K562 (cell line): ENCODE results near the gene IKBKE. TPM values are rescaled to one million over a fixed set of nuclear protein-coding genes. Genes with fewer than 3 reads are reported as not detected.

ENCODE experiments used
- ATAC-seq: fragments of 200-7000 bp; cut with Tn5 transposase; 3 replicates; pipeline ENCODE4 v1.9.1; 2020; ENCODE audit warnings: moderate library complexity
- BruUV-seq: library from RNA; stranded (reverse); fragments of 400-500 nt; replicated peaks from 2 replicates; lab custom pipeline; 2021; lab: Mats Ljungman, UMichigan
- CTCF ChIA-PET: fragments of 300-600 bp; formaldehyde crosslinking; extraction: SDS; loops from one replicate; lab custom pipeline; 2021; ENCODE audit warnings: low intra/inter-chr PET ratio; lab: Yijun Ruan, JAX
- POLR2A ChIA-PET: fragments of 300-600, 350-650 bp; sonication (Branson Sonifier 250); formaldehyde crosslinking; extraction: SDS; loops from one replicate; lab custom pipeline; 2021; ENCODE audit warnings: antibody characterized with exemption, inconsistent platforms; lab: Yijun Ruan, JAX
- DNase-seq, 4 experiments: peaks; one replicate each; pipeline versions ENCODE4 v3.0.0 to v3.0.0-alpha.2; 2011 to 2018; ENCODE audit warnings: low spot score in 3 of 4, mixed read lengths in 3 of 4; ENCODE audit errors: extremely low read depth in 1 of 4
- FAIRE-seq: peaks from 2 replicates; lab custom pipeline; 2011; peaks lifted over from hg19 to GRCh38; lab: Jason Lieb, UNC
- H2AFZ ChIP-seq: 2 replicates; pipeline ENCODE4 v1.6.0; 2011; ENCODE audit warnings: low read depth, low read length, control low read depth, inconsistent platforms
- H3K27ac ChIP-seq: fragments of 200-600 bp; 3 replicates; pipeline ENCODE4 v1.8.0; 2011; ENCODE audit warnings: low read depth, mild to moderate bottlenecking, control low read depth, inconsistent platforms, low read length, moderate library complexity, mixed read lengths; ENCODE audit errors: extremely low read depth
- H3K27me3 ChIP-seq, 2 experiments: fragments of 300-600 bp in 1 of 2; 2 replicates in 1 of 2; 3 replicates in 1 of 2; pipeline versions ENCODE4 v1.6.0 to v1.8.0; 2011; ENCODE audit warnings: inconsistent platforms in 2 of 2, low read length in 2 of 2, mild to moderate bottlenecking in 1 of 2, mixed read lengths in 1 of 2, moderate library complexity in 1 of 2; ENCODE audit not compliant: control insufficient read depth in 2 of 2, insufficient read depth in 2 of 2
- H3K36me3 ChIP-seq: fragments of 300-600 bp; 3 replicates; pipeline ENCODE4 v1.8.0; 2011; ENCODE audit warnings: mild to moderate bottlenecking, low read length, inconsistent platforms; ENCODE audit not compliant: control insufficient read depth, insufficient read depth
- H3K4me1 ChIP-seq, 2 experiments: fragments of 200-600 bp in 1 of 2; replicated peaks in 1 of 2; 2 replicates in 1 of 2; 3 replicates in 1 of 2; pipeline versions ENCODE4 v1.5.1 to v1.8.0; 2011; ENCODE audit warnings: inconsistent platforms in 2 of 2, low read length in 2 of 2, mild to moderate bottlenecking in 1 of 2, mixed read lengths in 1 of 2, moderate library complexity in 1 of 2; ENCODE audit not compliant: control insufficient read depth in 2 of 2, insufficient read depth in 2 of 2
- H3K4me2 ChIP-seq: 2 replicates; pipeline ENCODE4 v1.6.1; 2011; ENCODE audit warnings: low read length, control low read depth, inconsistent platforms, mixed read lengths; ENCODE audit not compliant: insufficient read depth
- H3K4me3 ChIP-seq: fragments of 200-600 bp; sonication (generic), shearing (Covaris generic); 2 replicates; pipeline ENCODE4 v1.5.1; 2016; ENCODE audit warnings: control low read depth, inconsistent platforms
- H3K79me2 ChIP-seq: fragments of 200-600 bp; 3 replicates; pipeline ENCODE4 v1.8.0; 2011; ENCODE audit warnings: low read length, inconsistent platforms; ENCODE audit not compliant: control insufficient read depth, insufficient read depth
- H3K9ac ChIP-seq, 2 experiments: 2 replicates each; pipeline versions ENCODE4 v1.6.0 to v1.6.1; 2011; ENCODE audit warnings: low read depth in 2 of 2, low read length in 2 of 2, control low read depth in 1 of 2, inconsistent platforms in 1 of 2, mild to moderate bottlenecking in 1 of 2, mixed read lengths in 1 of 2; ENCODE audit not compliant: insufficient read depth in 1 of 2
- H3K9me1 ChIP-seq: one replicate; pipeline ENCODE4 v1.6.0; 2011; ENCODE audit warnings: inconsistent platforms, mild to moderate bottlenecking, low read length, moderate library complexity; ENCODE audit not compliant: control insufficient read depth, insufficient read depth
- H3K9me3 ChIP-seq: replicated peaks from 2 replicates; pipeline ENCODE4 v1.5.1; 2011; ENCODE audit warnings: low read depth, low read length, inconsistent platforms; ENCODE audit not compliant: control insufficient read depth, insufficient read depth
- H4K20me1 ChIP-seq: replicated peaks from 2 replicates; pipeline ENCODE4 v1.6.1; 2011; ENCODE audit warnings: low read length, inconsistent platforms, mixed read lengths; ENCODE audit not compliant: control insufficient read depth, insufficient read depth
- BRD9 ChIP-seq: fragments of 450-650 bp; IDR thresholded peaks from 2 replicates; pipeline ENCODE4 v1.6.1; 2018; ENCODE audit warnings: low read depth; ENCODE audit not compliant: partially characterized antibody
- CCAR2 ChIP-seq: fragments of 200-400 bp; formaldehyde crosslinking; IDR thresholded peaks from 2 replicates; pipeline ENCODE4 v1.6.1; 2017; ENCODE audit warnings: mild to moderate bottlenecking, low read depth, low read length
- CCNT2 ChIP-seq: IDR thresholded peaks from 2 replicates; pipeline ENCODE4 v1.6.1; 2011; ENCODE audit warnings: borderline replicate concordance, low read depth, mild to moderate bottlenecking, moderate library complexity, mixed read lengths, low read length; ENCODE audit not compliant: insufficient read length; ENCODE audit errors: extremely low read depth
- MEIS2 ChIP-seq: fragments of 450-650 bp; IDR thresholded peaks from 2 replicates; pipeline ENCODE4 v1.6.1; 2014; ENCODE audit warnings: mild to moderate bottlenecking; ENCODE audit not compliant: partially characterized antibody
- NRF1 ChIP-seq, 2 experiments: fragments of 450-650 bp; IDR thresholded peaks in 1 of 2; conservative IDR thresholded peaks in 1 of 2; 2 replicates each; pipeline ENCODE4 v1.6.1; 2014; ENCODE audit warnings: mild to moderate bottlenecking in 2 of 2
- RBFOX2 ChIP-seq: fragments of 200-400 bp; formaldehyde crosslinking; IDR thresholded peaks from 2 replicates; pipeline ENCODE4 v1.6.1; 2017; ENCODE audit warnings: low read depth, mild to moderate bottlenecking, low read length, moderate library complexity
- RFX1 ChIP-seq: fragments of 450-650 bp; IDR thresholded peaks from 2 replicates; pipeline ENCODE4 v1.6.1; 2016; ENCODE audit warnings: mild to moderate bottlenecking, moderate library complexity
- ZNF436 ChIP-seq: fragments of 250-450, 450-650 bp; sonication (Bioruptor Pico); formaldehyde crosslinking; IDR thresholded peaks from 2 replicates; pipeline ENCODE4 v1.7.0; 2020; ENCODE audit warnings: mild to moderate bottlenecking
- ZNF445 ChIP-seq: fragments of 250-450 bp; sonication (Bioruptor Pico); IDR thresholded peaks from 2 replicates; pipeline ENCODE4 v1.4.0; 2020; ENCODE audit warnings: low read depth, mild to moderate bottlenecking, moderate library complexity
- ZNF717 ChIP-seq: fragments of 250-450 bp; sonication (Bioruptor Pico); IDR thresholded peaks from 2 replicates; pipeline ENCODE4 v1.5.0; 2021
- WGBS: fragments of 100-300 bp; shearing (Covaris generic); methylation state at CpG from one replicate; pipeline ENCODE4 v1.1.6; 2016; ENCODE audit warnings: low coverage, mixed read lengths; ENCODE audit not compliant: insufficient coverage; ENCODE audit errors: missing lambda C conversion rate; 5-methylcytosine and 5-hydroxymethylcytosine counted together
- in situ Hi-C: fragments of 300-500 bp; cut with MboI; formaldehyde crosslinking; loops from 4 replicates; pipeline ENCODE4 v1.15.0; 2018; ENCODE audit warnings: inconsistent platforms, mixed read lengths
- intact Hi-C: fragments of 100-400 bp; cut with micrococcal nuclease; formaldehyde crosslinking; loops from 2 replicates; pipeline ENCODE4 v1.14.2; 2022
- polyA plus RNA-seq, 8 experiments: library from polyadenylated mRNA; depleted of rRNA in 4 of 8; stranded (reverse) in 5 of 8; unstranded in 3 of 8; fragments of >200 nt; fragmentation: Nextera tagmentation in 2 of 8; fragmentation: Illumina TruSeq in 1 of 8; extraction: Ambion mirVana in 2 of 8; extraction: Trizol in 1 of 8; gene quantifications; 2 replicates each; pipeline versions ENCODE4 v1.2.1 to v1.2.3, GENCODE V29; 2011 to 2014; ENCODE audit warnings: inconsistent platforms in 1 of 8, missing spikeins in 1 of 8
- total RNA-seq, 7 experiments: library from RNA; depleted of rRNA in 6 of 7; stranded (reverse); fragments of >200 nt in 6 of 7; fragmentation: Illumina TruSeq in 2 of 7; extraction: Trizol in 2 of 7; gene quantifications; 2 replicates each; pipeline versions ENCODE4 v1.2.1 to v1.2.3, GENCODE V29; 2011 to 2021; ENCODE audit warnings: low replicate concordance in 1 of 7
- TF ChIP-seq, protein P1 (sequence below): fragments of 450-650 bp; conservative IDR thresholded peaks from 2 replicates; pipeline ENCODE4 v1.6.1; 2016; ENCODE audit warnings: missing genetic modification characterization, low read depth, mild to moderate bottlenecking, control low read depth, missing compliant biosample characterization
- TF ChIP-seq, protein P2 (sequence below): fragments of 200-800 bp; sonication (Bioruptor generic); IDR thresholded peaks from 2 replicates; pipeline ENCODE4 v1.6.1; 2017; ENCODE audit warnings: missing genetic modification characterization, missing compliant biosample characterization
- TF ChIP-seq, protein P3 (sequence below): sonication (generic); formaldehyde crosslinking; IDR thresholded peaks from 2 replicates; pipeline ENCODE4 v1.8.0; 2023; ENCODE audit warnings: mild to moderate bottlenecking, missing genetic modification reagents

The IKBKE gene
- total and polyA plus RNA-seq, 9 of the 15 experiments (the other 6 are each of a cell fraction or from before 2014, with no cell fraction given) = 2.3 to 9.0 (median 4.8) TPM

DNA sequence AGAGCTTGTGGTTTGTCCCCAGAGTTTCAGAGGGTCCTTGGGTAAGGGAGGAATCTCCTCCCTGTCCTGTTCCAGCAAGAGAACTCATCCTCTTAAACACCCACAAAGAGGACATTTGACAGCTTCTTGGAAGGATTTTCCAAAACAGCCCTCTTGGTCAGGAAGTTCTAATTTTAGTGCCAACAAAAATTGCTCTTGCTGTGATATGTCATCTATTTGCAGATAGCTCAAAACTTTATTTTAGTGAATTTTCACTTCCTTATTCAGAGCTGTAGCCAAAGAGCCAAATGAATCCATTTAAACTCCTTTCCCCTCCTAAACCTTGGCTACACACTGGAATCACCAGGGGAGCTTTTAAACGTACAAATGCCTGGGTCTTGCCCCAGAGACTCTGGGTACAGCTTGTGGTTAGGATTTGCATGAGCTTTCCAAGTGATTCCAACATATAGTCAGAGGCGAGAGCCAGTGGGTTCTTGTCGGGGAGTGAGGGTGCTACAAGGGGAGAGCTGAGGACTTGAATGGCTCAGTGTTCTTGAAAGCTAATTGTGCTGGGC is 25.3 kb downstream of the IKBKE start:
- Histone ChIP-seq H3K27ac (no peak overlapping the region), H4K20me1 (no peaks in the 10 kb centered on the region), H3K9me1 (no peaks in the 10 kb centered on the region), H3K9me3 (no peaks in the 10 kb centered on the region), H3K9ac (no peak overlapping the region), H3K4me1 (peaks cover 8 to 21% of the 10 kb centered on the region in 2 experiments), H2AFZ (no peak overlapping the region), H3K79me2 (no peaks in the 10 kb centered on the region), H3K4me3 (no peak overlapping the region), H3K27me3 (no peaks in the 10 kb centered on the region), H3K36me3 (no peaks in the 10 kb centered on the region), H3K4me2 (no peak overlapping the region)
- TF ChIP-seq CCNT2 (no peak), RFX1 (no peak), ZNF445 (no peak), RBFOX2 (no peak), ZNF717 (no peak), CCAR2 (no peak), MEIS2 (no peak), BRD9 (no peak), ZNF436 (CRISPR knock-in tag) (no peak), NRF1 (conservative IDR thresholded peaks at IDR 0.05 in 1 of 2, IDR thresholded peaks at IDR 0.05 in 1 of 2) (0 out of 4 replicates have a peak, but pooled peaks of 1 of the 2 experiments have one; percentile 28)
- TF ChIP-seq, protein P1, sequence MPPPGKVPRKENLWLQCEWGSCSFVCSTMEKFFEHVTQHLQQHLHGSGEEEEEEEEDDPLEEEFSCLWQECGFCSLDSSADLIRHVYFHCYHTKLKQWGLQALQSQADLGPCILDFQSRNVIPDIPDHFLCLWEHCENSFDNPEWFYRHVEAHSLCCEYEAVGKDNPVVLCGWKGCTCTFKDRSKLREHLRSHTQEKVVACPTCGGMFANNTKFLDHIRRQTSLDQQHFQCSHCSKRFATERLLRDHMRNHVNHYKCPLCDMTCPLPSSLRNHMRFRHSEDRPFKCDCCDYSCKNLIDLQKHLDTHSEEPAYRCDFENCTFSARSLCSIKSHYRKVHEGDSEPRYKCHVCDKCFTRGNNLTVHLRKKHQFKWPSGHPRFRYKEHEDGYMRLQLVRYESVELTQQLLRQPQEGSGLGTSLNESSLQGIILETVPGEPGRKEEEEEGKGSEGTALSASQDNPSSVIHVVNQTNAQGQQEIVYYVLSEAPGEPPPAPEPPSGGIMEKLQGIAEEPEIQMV (tag) = no peak
- TF ChIP-seq, protein P2, sequence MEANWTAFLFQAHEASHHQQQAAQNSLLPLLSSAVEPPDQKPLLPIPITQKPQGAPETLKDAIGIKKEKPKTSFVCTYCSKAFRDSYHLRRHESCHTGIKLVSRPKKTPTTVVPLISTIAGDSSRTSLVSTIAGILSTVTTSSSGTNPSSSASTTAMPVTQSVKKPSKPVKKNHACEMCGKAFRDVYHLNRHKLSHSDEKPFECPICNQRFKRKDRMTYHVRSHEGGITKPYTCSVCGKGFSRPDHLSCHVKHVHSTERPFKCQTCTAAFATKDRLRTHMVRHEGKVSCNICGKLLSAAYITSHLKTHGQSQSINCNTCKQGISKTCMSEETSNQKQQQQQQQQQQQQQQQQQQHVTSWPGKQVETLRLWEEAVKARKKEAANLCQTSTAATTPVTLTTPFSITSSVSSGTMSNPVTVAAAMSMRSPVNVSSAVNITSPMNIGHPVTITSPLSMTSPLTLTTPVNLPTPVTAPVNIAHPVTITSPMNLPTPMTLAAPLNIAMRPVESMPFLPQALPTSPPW (CRISPR knock-in tag) = 0 out of 2 replicates have a peak, but pooled peaks have one; percentile 8
- TF ChIP-seq, protein P3, sequence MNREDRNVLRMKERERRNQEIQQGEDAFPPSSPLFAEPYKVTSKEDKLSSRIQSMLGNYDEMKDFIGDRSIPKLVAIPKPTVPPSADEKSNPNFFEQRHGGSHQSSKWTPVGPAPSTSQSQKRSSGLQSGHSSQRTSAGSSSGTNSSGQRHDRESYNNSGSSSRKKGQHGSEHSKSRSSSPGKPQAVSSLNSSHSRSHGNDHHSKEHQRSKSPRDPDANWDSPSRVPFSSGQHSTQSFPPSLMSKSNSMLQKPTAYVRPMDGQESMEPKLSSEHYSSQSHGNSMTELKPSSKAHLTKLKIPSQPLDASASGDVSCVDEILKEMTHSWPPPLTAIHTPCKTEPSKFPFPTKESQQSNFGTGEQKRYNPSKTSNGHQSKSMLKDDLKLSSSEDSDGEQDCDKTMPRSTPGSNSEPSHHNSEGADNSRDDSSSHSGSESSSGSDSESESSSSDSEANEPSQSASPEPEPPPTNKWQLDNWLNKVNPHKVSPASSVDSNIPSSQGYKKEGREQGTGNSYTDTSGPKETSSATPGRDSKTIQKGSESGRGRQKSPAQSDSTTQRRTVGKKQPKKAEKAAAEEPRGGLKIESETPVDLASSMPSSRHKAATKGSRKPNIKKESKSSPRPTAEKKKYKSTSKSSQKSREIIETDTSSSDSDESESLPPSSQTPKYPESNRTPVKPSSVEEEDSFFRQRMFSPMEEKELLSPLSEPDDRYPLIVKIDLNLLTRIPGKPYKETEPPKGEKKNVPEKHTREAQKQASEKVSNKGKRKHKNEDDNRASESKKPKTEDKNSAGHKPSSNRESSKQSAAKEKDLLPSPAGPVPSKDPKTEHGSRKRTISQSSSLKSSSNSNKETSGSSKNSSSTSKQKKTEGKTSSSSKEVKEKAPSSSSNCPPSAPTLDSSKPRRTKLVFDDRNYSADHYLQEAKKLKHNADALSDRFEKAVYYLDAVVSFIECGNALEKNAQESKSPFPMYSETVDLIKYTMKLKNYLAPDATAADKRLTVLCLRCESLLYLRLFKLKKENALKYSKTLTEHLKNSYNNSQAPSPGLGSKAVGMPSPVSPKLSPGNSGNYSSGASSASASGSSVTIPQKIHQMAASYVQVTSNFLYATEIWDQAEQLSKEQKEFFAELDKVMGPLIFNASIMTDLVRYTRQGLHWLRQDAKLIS (CRISPR knock-in tag) = no peak
- CTCF ChIA-PET = interaction anchor here (0.6 kb wide), 1 partner anchor 14 kb away, joined by 3 read pairs; no protein-coding TSS in a partner anchor
- in situ Hi-C loops (no loop called here), intact Hi-C loops (loop anchor here (10.0 kb wide), 3 partner anchors 239 to 479 kb away; partner anchors contain the start of gene FCAMR)
- POLR2A ChIA-PET = interaction anchor here (0.5 to 2.7 kb wide), 8 partner anchors 8 to 1513 kb away, joined by 3 to 6 read pairs (median 3); partner anchors contain the start of gene RASSF5
- 21% methylated on average over 3 of the region's 3 CpGs for WGBS
- peak; percentile 51 for FAIRE-seq
- no TSS peak for BruUV-seq
- DNase-seq = no peak
- ATAC-seq = no peak
